ENCODE measurements around the gene RAB3GAP2.
"Not testable (repeated sequence)": the region's sequence is repeated elsewhere in the genome, so short reads cannot be mapped to it uniquely, and the experiment has no call there.

The RAB3GAP2 gene

DNA sequence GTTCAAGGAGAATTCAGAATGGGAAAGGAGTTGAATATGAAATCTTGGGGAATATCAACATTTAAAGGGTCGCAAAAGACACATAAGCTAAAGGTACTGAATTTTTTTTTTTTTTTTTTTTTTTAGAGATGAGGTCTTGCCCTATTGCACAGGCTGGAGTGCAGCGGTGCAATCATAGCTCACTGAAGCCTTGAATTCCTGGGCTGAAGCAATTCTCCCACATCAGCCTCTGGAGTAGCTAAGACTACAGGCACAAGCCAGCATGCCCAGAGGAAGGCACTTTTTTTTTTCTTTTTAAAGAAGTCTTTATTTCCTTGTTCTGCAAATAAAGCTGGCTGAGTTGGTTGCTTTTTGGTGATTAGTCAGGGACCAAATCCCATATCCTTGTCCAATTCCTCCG, 44.1 kb upstream of the RAB3GAP2 start:
- Histone ChIP-seq H3K4me3 (ENCODE audit: low read length, poor library complexity, severe bottlenecking) (no peak overlapping the region), H3K4me1 (ENCODE audit: insufficient read depth, low read length, poor library complexity, severe bottlenecking) (no peaks in the 10 kb centered on the region), H2AFZ (ENCODE audit: low read length) (no peak overlapping the region), H3K27me3 (ENCODE audit: insufficient read depth, low read length, poor library complexity, severe bottlenecking) (no peaks in the 10 kb centered on the region), H3K9ac (ENCODE audit: low read depth, low read length, poor library complexity, severe bottlenecking) (no peak overlapping the region), H3K36me3 (ENCODE audit: insufficient read depth, low read length) (no peaks in the 10 kb centered on the region), H3K9me2 (replicated peaks; ENCODE audit: low read depth, low read length) (no peaks in the 10 kb centered on the region), H4K20me1 (ENCODE audit: insufficient read depth, low read length, poor library complexity, severe bottlenecking) (no peaks in the 10 kb centered on the region), H3K4me2 (ENCODE audit: low read depth, low read length, poor library complexity, severe bottlenecking) (no peak overlapping the region), H3K9me3 (ENCODE audit: insufficient read depth, low read depth, low read length) (no peaks in the 10 kb centered on the region), H3F3A (ENCODE audit: low read depth) (no peaks in the 10 kb centered on the region), H3K79me2 (ENCODE audit: insufficient read depth, low read length) (no peaks in the 10 kb centered on the region)
- TF ChIP-seq EZH2phosphoT487 (IDR thresholded peaks at IDR 0.05; ENCODE audit: borderline replicate concordance) = no peak
- TF ChIP-seq, protein P1, sequence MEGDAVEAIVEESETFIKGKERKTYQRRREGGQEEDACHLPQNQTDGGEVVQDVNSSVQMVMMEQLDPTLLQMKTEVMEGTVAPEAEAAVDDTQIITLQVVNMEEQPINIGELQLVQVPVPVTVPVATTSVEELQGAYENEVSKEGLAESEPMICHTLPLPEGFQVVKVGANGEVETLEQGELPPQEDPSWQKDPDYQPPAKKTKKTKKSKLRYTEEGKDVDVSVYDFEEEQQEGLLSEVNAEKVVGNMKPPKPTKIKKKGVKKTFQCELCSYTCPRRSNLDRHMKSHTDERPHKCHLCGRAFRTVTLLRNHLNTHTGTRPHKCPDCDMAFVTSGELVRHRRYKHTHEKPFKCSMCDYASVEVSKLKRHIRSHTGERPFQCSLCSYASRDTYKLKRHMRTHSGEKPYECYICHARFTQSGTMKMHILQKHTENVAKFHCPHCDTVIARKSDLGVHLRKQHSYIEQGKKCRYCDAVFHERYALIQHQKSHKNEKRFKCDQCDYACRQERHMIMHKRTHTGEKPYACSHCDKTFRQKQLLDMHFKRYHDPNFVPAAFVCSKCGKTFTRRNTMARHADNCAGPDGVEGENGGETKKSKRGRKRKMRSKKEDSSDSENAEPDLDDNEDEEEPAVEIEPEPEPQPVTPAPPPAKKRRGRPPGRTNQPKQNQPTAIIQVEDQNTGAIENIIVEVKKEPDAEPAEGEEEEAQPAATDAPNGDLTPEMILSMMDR (conservative IDR thresholded peaks at IDR 0.05; ENCODE audit: low read length) = no peak

DNA sequence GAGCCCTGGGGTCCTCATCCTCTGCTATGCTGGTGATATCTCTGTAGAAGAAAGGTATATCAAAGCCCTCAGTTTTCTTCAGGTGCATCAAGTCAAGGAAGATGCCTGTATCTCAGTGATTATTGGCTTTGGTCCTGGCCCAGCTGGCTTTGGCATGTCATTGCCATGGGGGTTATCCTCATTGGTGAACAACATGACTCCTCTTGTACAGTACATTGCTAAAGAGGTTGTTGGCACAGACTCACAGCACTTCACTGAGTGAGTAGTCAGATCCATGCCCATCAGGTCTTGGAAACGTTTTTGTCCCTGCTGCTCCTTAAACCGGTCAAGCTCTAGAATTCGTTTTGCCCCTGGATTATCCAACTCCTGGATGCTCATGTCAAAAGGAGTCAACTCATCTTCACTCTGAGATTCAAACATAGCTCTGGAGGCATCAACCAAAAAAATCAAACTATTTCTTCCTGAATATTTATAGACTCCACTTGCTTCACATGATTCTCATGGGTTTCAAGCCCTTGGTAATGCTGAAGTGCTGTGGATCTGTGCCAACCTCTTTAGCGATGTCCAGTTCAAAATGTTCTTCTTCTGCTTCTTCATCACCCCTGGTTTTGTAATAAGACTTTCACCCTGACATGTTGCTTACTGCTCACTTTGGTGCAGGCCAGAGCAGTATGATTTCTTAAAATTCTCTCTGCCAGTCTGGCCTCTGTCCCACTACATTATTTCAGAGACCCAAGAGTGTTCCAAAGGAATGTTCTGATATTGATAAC, 43.0 kb upstream of the RAB3GAP2 start:
- H3K9ac ChIP-seq (ENCODE audit: low read depth, low read length, poor library complexity, severe bottlenecking) = no peak overlapping the region
- no peak overlapping the region for H2AFZ ChIP-seq (ENCODE audit: low read length)
- H3K9me3 ChIP-seq (ENCODE audit: insufficient read depth, low read depth, low read length) = no peaks in the 10 kb centered on the region
- H3K9me2 ChIP-seq (replicated peaks; ENCODE audit: low read depth, low read length) = no peaks in the 10 kb centered on the region
- no peaks in the 10 kb centered on the region for H3F3A ChIP-seq (ENCODE audit: low read depth)
- H3K4me3 ChIP-seq (ENCODE audit: low read length, poor library complexity, severe bottlenecking) = no peak overlapping the region
- TF ChIP-seq, protein P1 (conservative IDR thresholded peaks at IDR 0.05; ENCODE audit: low read length) = no peak
- no peak for TF ChIP-seq EZH2phosphoT487 (IDR thresholded peaks at IDR 0.05; ENCODE audit: borderline replicate concordance)
- no peak overlapping the region for H3K4me2 ChIP-seq (ENCODE audit: low read depth, low read length, poor library complexity, severe bottlenecking)
- H3K36me3 ChIP-seq (ENCODE audit: insufficient read depth, low read length) = no peaks in the 10 kb centered on the region
- no peaks in the 10 kb centered on the region for H3K4me1 ChIP-seq (ENCODE audit: insufficient read depth, low read length, poor library complexity, severe bottlenecking)
- no peaks in the 10 kb centered on the region for H4K20me1 ChIP-seq (ENCODE audit: insufficient read depth, low read length, poor library complexity, severe bottlenecking)
- no peaks in the 10 kb centered on the region for H3K79me2 ChIP-seq (ENCODE audit: insufficient read depth, low read length)
- H3K27me3 ChIP-seq (ENCODE audit: insufficient read depth, low read length, poor library complexity, severe bottlenecking) = no peaks in the 10 kb centered on the region

DNA sequence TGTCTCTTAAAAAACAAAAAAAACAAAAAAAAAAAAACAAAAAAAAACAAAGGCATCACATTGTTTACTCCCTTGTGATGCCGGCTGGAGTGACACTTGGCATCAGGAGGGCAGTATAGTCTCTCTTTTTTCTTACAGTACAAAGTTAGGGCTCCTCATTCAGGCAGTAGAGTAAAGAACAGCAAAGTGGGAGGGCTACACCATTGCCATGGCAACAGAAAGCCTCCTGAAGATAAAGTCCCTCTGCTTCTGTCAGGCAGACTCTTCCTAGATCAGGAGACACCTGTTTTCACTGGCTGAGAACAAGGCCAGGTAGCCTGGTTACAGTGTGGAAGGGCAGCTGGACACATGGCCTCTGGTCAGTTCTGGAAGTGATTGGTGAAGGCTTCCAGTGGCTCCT, 41.3 kb upstream of the RAB3GAP2 start:
- Histone ChIP-seq H3K36me3 (ENCODE audit: insufficient read depth, low read length) (no peaks in the 10 kb centered on the region), H3K27me3 (ENCODE audit: insufficient read depth, low read length, poor library complexity, severe bottlenecking) (no peaks in the 10 kb centered on the region), H3K4me3 (ENCODE audit: low read length, poor library complexity, severe bottlenecking) (no peak overlapping the region), H3K9ac (ENCODE audit: low read depth, low read length, poor library complexity, severe bottlenecking) (no peak overlapping the region), H3K4me2 (ENCODE audit: low read depth, low read length, poor library complexity, severe bottlenecking) (no peak overlapping the region), H3K79me2 (ENCODE audit: insufficient read depth, low read length) (no peaks in the 10 kb centered on the region), H3F3A (ENCODE audit: low read depth) (no peaks in the 10 kb centered on the region), H3K9me2 (replicated peaks; ENCODE audit: low read depth, low read length) (no peaks in the 10 kb centered on the region), H3K9me3 (ENCODE audit: insufficient read depth, low read depth, low read length) (no peaks in the 10 kb centered on the region), H3K4me1 (ENCODE audit: insufficient read depth, low read length, poor library complexity, severe bottlenecking) (no peaks in the 10 kb centered on the region), H2AFZ (ENCODE audit: low read length) (no peak overlapping the region), H4K20me1 (ENCODE audit: insufficient read depth, low read length, poor library complexity, severe bottlenecking) (no peaks in the 10 kb centered on the region)
- no peak for TF ChIP-seq EZH2phosphoT487 (IDR thresholded peaks at IDR 0.05; ENCODE audit: borderline replicate concordance)
- TF ChIP-seq, protein P1 (conservative IDR thresholded peaks at IDR 0.05; ENCODE audit: low read length) = no peak

DNA sequence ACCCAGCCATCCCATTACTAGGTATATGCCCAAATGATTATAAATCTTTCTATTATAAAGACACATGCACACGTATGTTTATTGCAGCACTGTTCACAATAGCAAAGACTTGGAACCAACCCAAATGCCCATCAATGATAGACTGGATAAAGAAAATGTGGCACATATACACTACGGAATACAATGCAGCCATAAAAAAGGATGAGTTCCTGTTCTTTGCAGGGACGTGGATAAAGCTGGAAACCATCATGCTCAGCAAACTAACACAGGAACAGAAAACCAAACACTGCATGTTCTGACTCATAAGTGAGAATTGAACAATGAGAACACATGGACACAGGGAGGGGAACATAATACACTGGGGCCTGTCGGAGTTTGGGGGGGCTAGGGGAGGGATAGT, 37.9 kb upstream of the RAB3GAP2 start:
- H3K9me3 ChIP-seq (ENCODE audit: insufficient read depth, low read depth, low read length); H2AFZ ChIP-seq (ENCODE audit: low read length); H3K9me2 ChIP-seq (replicated peaks; ENCODE audit: low read depth, low read length); H4K20me1 ChIP-seq (ENCODE audit: insufficient read depth, low read length, poor library complexity, severe bottlenecking); H3K79me2 ChIP-seq (ENCODE audit: insufficient read depth, low read length); H3K27me3 ChIP-seq (ENCODE audit: insufficient read depth, low read length, poor library complexity, severe bottlenecking); H3K36me3 ChIP-seq (ENCODE audit: insufficient read depth, low read length); H3K9ac ChIP-seq (ENCODE audit: low read depth, low read length, poor library complexity, severe bottlenecking); H3F3A ChIP-seq (ENCODE audit: low read depth); H3K4me2 ChIP-seq (ENCODE audit: low read depth, low read length, poor library complexity, severe bottlenecking); H3K4me1 ChIP-seq (ENCODE audit: insufficient read depth, low read length, poor library complexity, severe bottlenecking); H3K4me3 ChIP-seq (ENCODE audit: low read length, poor library complexity, severe bottlenecking): not testable (repeated sequence)
